GM18867 (cell line): ENCODE measurements around the gene WDR45.

Experiments used
- ATAC-seq: cut with Tn5 transposase; IDR thresholded peaks from one replicate; pipeline ENCODE4 v1.9.1; 2021; ENCODE audit warnings: mild to moderate bottlenecking, moderate library complexity; ENCODE audit not compliant: unreplicated experiment

WDR45 gene

GRCh38 chrX:49075347-49075746 lies 4.3 kb downstream of the WDR45 start:
- no peak for ATAC-seq

- ATAC-seq: peak; percentile 78
Measured at GRCh38 chrX:49073601-49074575, 5.8 kb downstream of the WDR45 start, which contains the start of gene PRAF2. Gene PRAF2, minus strand, starts transcription at chrX:49074002. Its CDS starts 15 bp downstream, at chrX:49073987.

GRCh38 chrX:49072712-49073095 lies 7.0 kb downstream of the WDR45 start:
- ATAC-seq: no peak

GRCh38 chrX:49071877-49072711 lies 7.6 kb downstream of the WDR45 start:
- no peak for ATAC-seq

- ATAC-seq: no peak
Measured at GRCh38 chrX:49070988-49071387, 8.7 kb downstream of the WDR45 start.

- ATAC-seq: no peak
Measured at GRCh38 chrX:49069038-49069437, 10.6 kb downstream of the WDR45 start.

DNA sequence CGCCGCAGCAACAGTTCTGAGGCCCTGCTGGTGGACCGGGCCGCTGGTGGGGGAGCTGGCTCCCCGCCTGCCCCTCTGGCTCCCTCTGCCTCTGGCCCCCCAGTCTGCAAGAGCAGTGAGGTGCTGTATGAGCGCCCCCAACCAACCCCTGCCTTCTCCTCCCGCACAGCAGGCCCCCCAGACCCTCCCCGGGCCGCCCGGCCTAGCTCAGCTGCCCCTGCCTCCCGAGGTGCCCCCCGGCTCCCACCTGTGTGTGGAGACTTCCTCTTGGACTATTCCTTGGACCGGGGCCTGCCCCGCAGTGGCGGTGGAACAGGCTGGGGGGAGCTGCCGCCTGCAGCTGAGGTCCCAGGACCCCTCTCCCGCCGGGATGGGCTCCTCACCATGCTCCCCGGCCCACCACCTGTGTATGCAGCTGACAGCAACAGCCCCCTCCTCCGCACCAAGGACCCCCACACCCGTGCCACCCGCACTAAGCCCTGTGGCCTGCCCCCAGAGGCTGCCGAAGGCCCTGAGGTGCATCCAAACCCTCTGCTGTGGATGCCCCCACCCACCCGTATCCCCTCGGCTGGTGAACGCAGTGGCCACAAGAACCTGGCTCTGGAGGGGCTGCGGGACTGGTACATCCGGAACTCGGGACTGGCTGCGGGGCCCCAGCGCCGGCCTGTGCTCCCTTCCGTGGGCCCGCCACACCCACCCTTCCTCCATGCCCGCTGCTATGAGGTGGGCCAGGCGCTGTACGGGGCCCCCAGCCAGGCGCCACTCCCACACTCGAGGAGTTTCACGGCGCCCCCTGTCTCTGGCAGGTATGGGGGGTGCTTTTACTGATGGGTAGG lies 12.2 kb downstream of the WDR45 start:
- ATAC-seq: no peak

DNA sequence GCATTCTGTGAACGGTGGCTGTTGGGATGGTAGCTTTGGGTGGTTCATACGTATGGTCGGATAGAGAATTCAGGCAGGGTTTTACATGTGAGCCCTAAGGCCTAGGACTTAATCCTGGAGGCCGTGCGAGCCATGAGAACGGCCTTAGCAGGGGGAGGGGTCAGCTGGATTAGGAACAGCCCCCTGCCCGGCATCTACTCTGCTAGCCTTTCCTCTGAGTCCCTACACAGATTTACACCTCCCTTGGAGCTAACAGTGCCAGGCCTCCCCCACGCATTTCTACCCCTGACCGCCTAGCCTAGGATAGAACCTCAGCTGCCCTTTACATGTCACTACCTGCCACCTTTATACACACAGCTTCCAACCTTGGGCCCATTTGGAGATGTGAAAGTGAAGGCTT lies 13.0 kb downstream of the WDR45 start:
- no peak for ATAC-seq

DNA sequence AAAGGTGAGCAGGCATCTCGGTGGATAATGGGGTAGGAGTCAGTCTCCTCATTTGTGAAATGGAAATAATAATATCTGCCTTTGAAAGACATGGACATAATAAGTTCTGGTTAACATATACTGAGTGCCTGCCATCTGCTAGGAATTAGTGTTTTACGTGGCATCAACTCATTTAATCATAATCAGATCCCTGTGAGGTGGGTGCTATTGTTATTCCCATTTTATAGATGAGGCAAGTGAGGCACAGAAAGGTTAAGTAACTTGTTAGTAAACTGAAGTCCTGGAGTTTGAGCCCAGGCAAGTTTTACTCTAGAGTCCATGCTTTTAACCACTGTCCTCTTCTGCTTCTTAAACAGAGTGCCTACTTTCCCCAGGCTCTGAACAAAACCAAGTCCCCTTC lies 13.4 kb downstream of the WDR45 start:
- ATAC-seq: no peak

- ATAC-seq: no peak
Measured at GRCh38 chrX:49064735-49065134, 15.0 kb downstream of the WDR45 start.

DNA sequence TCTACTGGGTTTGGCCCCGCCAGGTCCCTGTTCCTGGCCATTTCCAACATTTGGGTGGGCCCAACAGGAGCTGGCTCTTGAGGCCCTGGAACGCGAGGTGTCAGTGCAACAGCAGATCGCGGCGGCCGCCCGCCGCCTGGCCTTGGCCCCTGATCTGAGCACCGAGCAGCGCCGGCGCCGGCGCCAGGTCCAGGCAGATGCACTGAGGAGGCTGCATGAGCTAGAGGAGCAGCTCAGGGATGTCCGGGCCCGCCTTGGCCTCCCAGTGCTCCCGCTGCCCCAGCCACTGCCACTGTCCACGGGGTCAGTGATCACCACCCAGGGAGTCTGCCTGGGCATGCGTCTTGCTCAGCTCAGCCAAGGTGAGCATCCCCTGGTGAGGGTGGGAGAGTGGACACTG lies 15.4 kb downstream of the WDR45 start:
- ATAC-seq: no peak

GRCh38 chrX:49063715-49064114 lies 16.0 kb downstream of the WDR45 start:
- no peak for ATAC-seq

DNA sequence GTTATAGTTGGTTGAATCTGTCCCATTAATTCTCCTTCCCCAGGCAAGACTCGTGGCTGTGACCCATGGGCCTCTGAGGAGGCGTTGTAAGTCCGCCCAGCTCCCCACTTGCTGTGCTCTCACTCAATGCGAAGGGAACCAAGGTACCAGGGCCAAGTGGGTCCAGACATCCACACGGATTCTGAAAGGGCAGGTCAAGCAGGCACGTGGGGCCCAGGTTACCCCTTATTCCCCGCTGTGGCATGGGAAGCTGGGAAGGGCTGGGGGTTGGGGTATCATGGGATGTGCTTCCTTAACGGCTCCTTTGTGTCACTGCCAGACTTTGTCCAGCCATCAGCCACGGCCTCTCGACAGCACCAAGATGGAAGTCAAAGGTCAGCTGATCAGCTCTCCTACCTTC lies 17.8 kb downstream of the WDR45 start:
- ATAC-seq: no peak

DNA sequence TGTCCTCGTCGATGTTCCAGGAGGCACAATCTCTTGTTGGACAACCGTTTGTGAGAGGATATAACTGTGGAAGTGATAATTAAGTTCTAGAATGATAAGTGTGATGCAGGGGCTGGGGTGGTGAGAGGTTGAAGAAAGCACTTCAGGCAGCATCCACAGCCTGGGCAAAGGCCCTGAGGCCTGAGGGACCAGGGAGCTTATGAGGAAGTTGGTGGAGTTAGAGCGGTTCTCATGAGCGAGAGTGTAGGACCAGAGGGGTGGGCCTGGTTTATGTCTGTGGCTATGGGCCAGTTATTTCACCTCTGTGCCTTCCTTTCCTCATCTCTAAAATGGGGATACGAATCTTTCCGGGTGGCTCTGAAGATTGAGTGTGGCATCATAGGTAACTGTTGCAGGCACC lies 18.2 kb downstream of the WDR45 start:
- ATAC-seq: no peak

DNA sequence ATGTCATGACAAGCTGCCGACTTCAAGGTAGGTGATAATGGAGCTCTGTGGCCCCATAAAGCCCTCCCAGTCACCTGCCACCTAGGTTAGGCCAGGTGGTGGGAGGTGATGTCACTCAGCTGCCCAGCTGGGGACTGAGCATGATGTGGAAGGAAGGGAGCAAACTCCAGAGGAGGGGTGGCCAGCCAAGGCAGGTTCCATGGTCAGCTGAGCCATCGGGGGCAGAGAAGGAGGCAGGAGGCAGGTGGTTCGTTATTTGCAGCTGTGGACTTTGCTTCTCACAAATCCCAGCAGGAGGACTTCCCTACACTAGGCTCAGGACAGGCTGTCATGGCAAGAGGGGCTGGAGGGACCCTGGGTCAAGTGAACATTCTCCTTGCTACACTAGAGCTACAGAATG lies 18.8 kb downstream of the WDR45 start:
- no peak for ATAC-seq

- ATAC-seq: no peak
Measured at GRCh38 chrX:49059681-49060085, 20.0 kb downstream of the WDR45 start.

- ATAC-seq: no peak
Measured at GRCh38 chrX:49059201-49059600, 20.5 kb downstream of the WDR45 start.

DNA sequence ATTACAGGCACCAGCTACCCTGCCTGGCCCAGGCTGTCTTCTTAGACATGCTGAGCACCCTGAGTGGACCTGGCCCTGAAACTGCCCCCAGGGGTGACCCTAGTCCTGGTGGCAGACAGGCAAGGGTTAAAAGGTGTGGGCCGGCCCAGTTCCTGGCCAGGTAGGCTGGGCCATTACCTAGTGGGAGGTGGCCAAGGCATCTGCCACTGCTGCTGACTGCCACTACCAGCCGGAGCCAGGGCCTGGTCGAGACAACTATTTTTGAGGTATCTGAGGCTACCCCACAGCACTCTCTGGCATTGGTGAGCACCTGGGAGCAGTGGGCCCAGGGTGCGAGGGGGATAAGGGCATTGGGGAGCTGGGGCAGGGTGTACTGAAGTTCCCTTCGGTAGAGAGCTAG lies 20.9 kb downstream of the WDR45 start, which contains the start of gene CCDC120:
Gene CCDC120, plus strand, starts transcription at position 206 of the 400 bp plus-strand sequence. CDS start 3,043 bp downstream, outside the sequence.
- no peak for ATAC-seq

DNA sequence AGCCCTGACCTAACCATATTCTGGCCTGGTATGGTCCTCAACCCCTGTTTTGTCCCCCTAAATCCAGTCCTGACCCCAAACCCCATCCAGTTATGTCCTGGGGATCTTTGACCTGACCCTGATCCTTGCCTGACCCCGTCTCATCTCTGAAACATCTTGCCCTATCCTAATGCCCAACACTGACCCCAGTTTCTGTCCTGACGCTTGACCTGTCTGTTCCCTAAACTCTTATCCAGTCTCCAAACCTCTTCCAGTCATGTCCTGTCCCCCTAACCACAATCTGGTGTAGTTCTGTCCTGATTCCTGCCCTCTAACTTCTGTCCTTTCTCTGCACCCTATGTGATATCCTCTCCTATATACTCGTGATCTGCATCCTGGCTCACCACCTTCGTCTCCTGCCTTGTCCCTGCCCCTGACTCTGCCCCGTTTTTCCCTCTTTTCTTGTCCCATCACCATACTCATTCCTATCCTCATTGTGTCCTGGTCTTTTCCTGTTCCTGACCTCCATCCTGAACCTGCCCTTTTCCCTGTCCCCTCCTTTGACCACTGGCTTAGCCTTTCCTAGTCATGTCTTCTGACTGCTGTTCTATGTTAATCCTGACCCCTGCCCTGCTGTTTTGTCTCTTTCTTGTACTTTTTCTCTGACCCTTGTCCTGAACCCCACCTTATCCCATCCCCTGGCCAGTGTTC lies 25.5 kb downstream of the WDR45 start:
- no peak for ATAC-seq
